Pons (tissue), 1 donor: ENCODE results near the gene PHF21B.
"Not testable (repeated sequence)": the region's sequence is repeated elsewhere in the genome, so short reads cannot be mapped to it uniquely, and the experiment has no call there.

Experiments used
- DNase-seq: peaks from one replicate; pipeline ENCODE4 v3.0.0-alpha.2; 2016; ENCODE audit warnings: low spot score

PHF21B gene

GRCh38 chr22:44917372-44918165 is 92.2 kb downstream of the PHF21B start:
- no peak for DNase-seq

- DNase-seq: no peak
Measured at GRCh38 chr22:44916281-44917231, 93.2 kb downstream of the PHF21B start.

- DNase-seq: no peak
Measured at GRCh38 chr22:44915441-44915840, 94.4 kb downstream of the PHF21B start.

- no peak for DNase-seq
Measured at GRCh38 chr22:44914026-44914721, 95.6 kb downstream of the PHF21B start.

- DNase-seq: no peak
Measured at GRCh38 chr22:44913198-44913983, 96.4 kb downstream of the PHF21B start.

GRCh38 chr22:44909241-44909640 is 100.6 kb downstream of the PHF21B start:
- no peak for DNase-seq

- no peak for DNase-seq
Measured at GRCh38 chr22:44907765-44908737, 101.8 kb downstream of the PHF21B start.

GRCh38 chr22:44906999-44907644 is 102.7 kb downstream of the PHF21B start:
- no peak for DNase-seq

GRCh38 chr22:44906248-44906936 is 103.4 kb downstream of the PHF21B start:
- DNase-seq: no peak

GRCh38 chr22:44904492-44905152 is 105.2 kb downstream of the PHF21B start:
- DNase-seq: not testable (repeated sequence)

- DNase-seq: not testable (repeated sequence)
Measured at GRCh38 chr22:44903164-44903563, 106.6 kb downstream of the PHF21B start.

- DNase-seq: no peak
Measured at GRCh38 chr22:44901301-44901700, 108.5 kb downstream of the PHF21B start.

GRCh38 chr22:44898236-44898635 is 111.6 kb downstream of the PHF21B start:
- DNase-seq: no peak

GRCh38 chr22:44895296-44896055 is 114.3 kb downstream of the PHF21B start:
- no peak for DNase-seq

GRCh38 chr22:44894782-44895181 is 115.0 kb downstream of the PHF21B start:
- DNase-seq: no peak

GRCh38 chr22:44894321-44894720 is 115.5 kb downstream of the PHF21B start:
- DNase-seq: no peak

- no peak for DNase-seq
Measured at GRCh38 chr22:44893731-44894080, 116.1 kb downstream of the PHF21B start.
